ENCODE results near the gene SLCO3A1. TPM values are rescaled to one million over a fixed set of nuclear protein-coding genes. Genes with fewer than 3 reads are reported as not detected.

The SLCO3A1 gene
- total RNA-seq, 1 experiment from 2014 or later = not detected

GRCh38 chr15:91988071-91988470 is 134.6 kb downstream of the SLCO3A1 start:
- Mint-ChIP-seq H3K4me3 (ENCODE audit: unreplicated experiment) (no peak overlapping the region), H3K27me3 (ENCODE audit: insufficient read depth, unreplicated experiment) (peaks cover under 1% of the 10 kb centered on the region), H3K9me3 (ENCODE audit: unreplicated experiment) (no peaks in the 10 kb centered on the region), H3K36me3 (ENCODE audit: insufficient read depth, unreplicated experiment) (no peaks in the 10 kb centered on the region), H3K27ac (ENCODE audit: unreplicated experiment) (no peak overlapping the region), H3K4me1 (ENCODE audit: low read depth, unreplicated experiment) (no peaks in the 10 kb centered on the region)
- Histone ChIP-seq H3K4me3 (ENCODE audit: low read depth, low read length) (no peak overlapping the region), H3K36me3 (ENCODE audit: control insufficient read depth, insufficient read depth, low read length) (no peaks in the 10 kb centered on the region), H3K27me3 (replicated peaks; ENCODE audit: control insufficient read depth, insufficient read depth, low read length) (no peaks in the 10 kb centered on the region), H3K9me3 (no peaks in the 10 kb centered on the region), H3K4me1 (no peaks in the 10 kb centered on the region)
- ChIA-PET POLR2A (no interaction called here), CTCF (no interaction called here)
- no peak for DNase-seq
- intact Hi-C loops (cut with micrococcal nuclease; ENCODE audit: unreplicated experiment) = no loop called here
- BruUV-seq (replicated peaks) = no TSS peak
- no peak for TF ChIP-seq CTCF (IDR thresholded peaks at IDR 0.05; ENCODE audit: insufficient read depth in 1 of 2, low read depth in 1 of 2, low read length in 1 of 2, severe bottlenecking in 1 of 2, unreplicated experiment in 1 of 2)

GRCh38 chr15:91988655-91989054 is 135.1 kb downstream of the SLCO3A1 start:
- H3K36me3 Mint-ChIP-seq (ENCODE audit: insufficient read depth, unreplicated experiment) = no peaks in the 10 kb centered on the region
- Histone ChIP-seq H3K4me1 (no peaks in the 10 kb centered on the region), H3K9me3 (no peaks in the 10 kb centered on the region), H3K4me3 (ENCODE audit: low read depth, low read length) (no peak overlapping the region), H3K36me3 (ENCODE audit: control insufficient read depth, insufficient read depth, low read length) (no peaks in the 10 kb centered on the region), H3K27me3 (replicated peaks; ENCODE audit: control insufficient read depth, insufficient read depth, low read length) (no peaks in the 10 kb centered on the region)
- CTCF ChIA-PET = no interaction called here
- POLR2A ChIA-PET = no interaction called here
- no peak overlapping the region for H3K4me3 Mint-ChIP-seq (ENCODE audit: unreplicated experiment)
- no peak overlapping the region for H3K27ac Mint-ChIP-seq (ENCODE audit: unreplicated experiment)
- intact Hi-C loops (cut with micrococcal nuclease; ENCODE audit: unreplicated experiment) = no loop called here
- BruUV-seq (replicated peaks) = no TSS peak
- peaks cover 3% of the 10 kb centered on the region for H3K27me3 Mint-ChIP-seq (ENCODE audit: insufficient read depth, unreplicated experiment)
- H3K4me1 Mint-ChIP-seq (ENCODE audit: low read depth, unreplicated experiment) = no peaks in the 10 kb centered on the region
- DNase-seq = no peak
- H3K9me3 Mint-ChIP-seq (ENCODE audit: unreplicated experiment) = no peaks in the 10 kb centered on the region
- no peak for TF ChIP-seq CTCF (IDR thresholded peaks at IDR 0.05; ENCODE audit: insufficient read depth in 1 of 2, low read depth in 1 of 2, low read length in 1 of 2, severe bottlenecking in 1 of 2, unreplicated experiment in 1 of 2)

GRCh38 chr15:91989821-91990220 is 136.3 kb downstream of the SLCO3A1 start:
- no TSS peak for BruUV-seq (replicated peaks)
- intact Hi-C loops (cut with micrococcal nuclease; ENCODE audit: unreplicated experiment) = no loop called here
- ChIA-PET CTCF (no interaction called here), POLR2A (no interaction called here)
- H3K27ac Mint-ChIP-seq (ENCODE audit: unreplicated experiment) = no peak overlapping the region
- H3K27me3 Mint-ChIP-seq (ENCODE audit: insufficient read depth, unreplicated experiment) = peaks cover 4% of the 10 kb centered on the region
- DNase-seq = no peak
- no peaks in the 10 kb centered on the region for H3K4me1 ChIP-seq
- TF ChIP-seq CTCF (IDR thresholded peaks at IDR 0.05; ENCODE audit: insufficient read depth in 1 of 2, low read depth in 1 of 2, low read length in 1 of 2, severe bottlenecking in 1 of 2, unreplicated experiment in 1 of 2) = no peak
- H3K9me3 Mint-ChIP-seq (ENCODE audit: unreplicated experiment) = no peaks in the 10 kb centered on the region
- no peaks in the 10 kb centered on the region for H3K36me3 Mint-ChIP-seq (ENCODE audit: insufficient read depth, unreplicated experiment)
- H3K9me3 ChIP-seq = no peaks in the 10 kb centered on the region
- no peak overlapping the region for H3K4me3 ChIP-seq (ENCODE audit: low read depth, low read length)
- H3K36me3 ChIP-seq (ENCODE audit: control insufficient read depth, insufficient read depth, low read length) = no peaks in the 10 kb centered on the region
- no peaks in the 10 kb centered on the region for H3K4me1 Mint-ChIP-seq (ENCODE audit: low read depth, unreplicated experiment)
- H3K4me3 Mint-ChIP-seq (ENCODE audit: unreplicated experiment) = no peak overlapping the region
- no peaks in the 10 kb centered on the region for H3K27me3 ChIP-seq (replicated peaks; ENCODE audit: control insufficient read depth, insufficient read depth, low read length)

Measured in Caco-2 (cell line).